ENCODE results near the gene TESK1.

Gene TESK1, protein sequence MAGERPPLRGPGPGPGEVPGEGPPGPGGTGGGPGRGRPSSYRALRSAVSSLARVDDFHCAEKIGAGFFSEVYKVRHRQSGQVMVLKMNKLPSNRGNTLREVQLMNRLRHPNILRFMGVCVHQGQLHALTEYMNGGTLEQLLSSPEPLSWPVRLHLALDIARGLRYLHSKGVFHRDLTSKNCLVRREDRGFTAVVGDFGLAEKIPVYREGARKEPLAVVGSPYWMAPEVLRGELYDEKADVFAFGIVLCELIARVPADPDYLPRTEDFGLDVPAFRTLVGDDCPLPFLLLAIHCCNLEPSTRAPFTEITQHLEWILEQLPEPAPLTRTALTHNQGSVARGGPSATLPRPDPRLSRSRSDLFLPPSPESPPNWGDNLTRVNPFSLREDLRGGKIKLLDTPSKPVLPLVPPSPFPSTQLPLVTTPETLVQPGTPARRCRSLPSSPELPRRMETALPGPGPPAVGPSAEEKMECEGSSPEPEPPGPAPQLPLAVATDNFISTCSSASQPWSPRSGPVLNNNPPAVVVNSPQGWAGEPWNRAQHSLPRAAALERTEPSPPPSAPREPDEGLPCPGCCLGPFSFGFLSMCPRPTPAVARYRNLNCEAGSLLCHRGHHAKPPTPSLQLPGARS

DNA sequence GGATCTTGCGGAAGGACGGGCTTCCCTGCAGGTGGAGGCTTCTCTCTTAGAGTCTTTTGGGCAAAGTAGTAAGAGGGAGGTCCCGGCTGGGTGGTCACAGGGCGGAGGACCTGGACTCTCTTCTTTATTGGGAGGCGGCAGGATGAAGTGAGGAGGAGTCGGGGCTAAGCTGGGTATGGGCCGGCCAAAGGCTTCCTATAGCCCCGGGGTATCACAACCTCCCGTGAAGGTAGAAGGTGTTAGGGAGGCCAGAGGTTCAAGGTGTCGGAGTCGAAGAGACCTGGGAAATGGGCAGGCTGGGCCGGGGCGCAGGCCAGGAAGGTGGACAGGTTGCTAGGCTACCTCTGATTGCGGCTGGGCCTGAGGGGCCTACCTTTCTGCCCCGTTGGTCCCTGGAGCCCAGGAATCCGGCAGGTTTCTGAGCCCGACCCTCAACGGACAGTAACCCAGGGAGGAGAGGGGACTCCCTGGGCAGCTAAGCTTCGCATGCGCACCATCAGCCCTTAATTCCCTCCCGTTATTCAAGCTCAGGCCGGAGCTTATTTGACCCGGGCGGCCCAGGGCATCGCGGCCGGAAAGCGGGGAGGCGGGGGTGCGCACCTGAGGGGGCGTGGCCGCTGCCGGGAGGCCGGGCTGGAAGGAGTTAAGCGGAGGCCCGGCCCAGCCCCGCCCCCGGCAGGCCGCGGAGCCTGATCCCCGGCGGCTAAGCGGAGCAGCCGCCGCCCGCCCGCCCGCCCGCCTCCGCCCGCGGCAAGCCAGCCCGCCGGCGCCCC, at the start of gene TESK1:
Gene TESK1, plus strand, starts transcription at position 685 of the 773 bp plus-strand sequence. CDS start 358 bp downstream, outside the sequence.
- H3K4me1 ChIP-seq (ENCODE audit: control insufficient read depth in 1 of 2, insufficient read depth in 1 of 2, low read depth in 1 of 2, low read length in 1 of 2): peaks cover 21 to 28% of the 10 kb centered on the region in 2 experiments
- TF ChIP-seq, protein P1, sequence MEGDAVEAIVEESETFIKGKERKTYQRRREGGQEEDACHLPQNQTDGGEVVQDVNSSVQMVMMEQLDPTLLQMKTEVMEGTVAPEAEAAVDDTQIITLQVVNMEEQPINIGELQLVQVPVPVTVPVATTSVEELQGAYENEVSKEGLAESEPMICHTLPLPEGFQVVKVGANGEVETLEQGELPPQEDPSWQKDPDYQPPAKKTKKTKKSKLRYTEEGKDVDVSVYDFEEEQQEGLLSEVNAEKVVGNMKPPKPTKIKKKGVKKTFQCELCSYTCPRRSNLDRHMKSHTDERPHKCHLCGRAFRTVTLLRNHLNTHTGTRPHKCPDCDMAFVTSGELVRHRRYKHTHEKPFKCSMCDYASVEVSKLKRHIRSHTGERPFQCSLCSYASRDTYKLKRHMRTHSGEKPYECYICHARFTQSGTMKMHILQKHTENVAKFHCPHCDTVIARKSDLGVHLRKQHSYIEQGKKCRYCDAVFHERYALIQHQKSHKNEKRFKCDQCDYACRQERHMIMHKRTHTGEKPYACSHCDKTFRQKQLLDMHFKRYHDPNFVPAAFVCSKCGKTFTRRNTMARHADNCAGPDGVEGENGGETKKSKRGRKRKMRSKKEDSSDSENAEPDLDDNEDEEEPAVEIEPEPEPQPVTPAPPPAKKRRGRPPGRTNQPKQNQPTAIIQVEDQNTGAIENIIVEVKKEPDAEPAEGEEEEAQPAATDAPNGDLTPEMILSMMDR (IDR thresholded peaks at IDR 0.05): no peak
- H3K4me3 ChIP-seq (ENCODE audit: low read depth in 1 of 2, low read length in 1 of 2): peak within 1 kb of the TSS; percentile 76 to 87
- no peaks in the 10 kb centered on the region for H3K27me3 ChIP-seq
- H3K36me3 ChIP-seq: peaks cover 18% of the 10 kb centered on the region
- H3K27ac ChIP-seq: peak within 1 kb of the TSS; percentile 84
- no peaks in the 10 kb centered on the region for H3K9me3 ChIP-seq

DNA sequence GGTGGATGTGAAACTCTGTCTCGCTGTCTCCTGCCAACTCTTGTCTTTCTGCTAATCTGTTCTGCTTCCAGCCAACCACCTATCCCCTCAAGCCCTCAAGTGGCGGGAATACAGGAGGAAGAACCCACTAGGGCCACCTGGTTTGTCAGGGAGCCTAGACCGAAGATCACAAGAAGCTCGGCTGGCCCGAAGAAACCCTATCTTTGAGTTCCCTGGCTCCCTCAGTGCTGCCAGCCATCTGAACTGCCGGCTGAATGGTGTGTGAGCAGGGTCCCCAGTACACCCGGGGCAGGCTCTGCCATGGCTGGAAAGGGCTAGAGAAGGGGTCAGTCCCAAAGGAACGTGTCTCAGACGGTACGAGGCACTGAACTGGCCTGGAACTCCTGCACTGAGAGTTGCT, 49.2 kb upstream of the TESK1 start:
- Histone ChIP-seq H3K4me3 (ENCODE audit: low read depth in 1 of 2, low read length in 1 of 2) (no peak overlapping the region), H3K27ac (no peak overlapping the region), H3K4me1 (ENCODE audit: control insufficient read depth in 1 of 2, insufficient read depth in 1 of 2, low read depth in 1 of 2, low read length in 1 of 2) (peaks cover 0 to 7% of the 10 kb centered on the region in 2 experiments), H3K27me3 (no peaks in the 10 kb centered on the region), H3K36me3 (no peaks in the 10 kb centered on the region), H3K9me3 (no peaks in the 10 kb centered on the region)
- TF ChIP-seq, protein P1 (IDR thresholded peaks at IDR 0.05): no peak

DNA sequence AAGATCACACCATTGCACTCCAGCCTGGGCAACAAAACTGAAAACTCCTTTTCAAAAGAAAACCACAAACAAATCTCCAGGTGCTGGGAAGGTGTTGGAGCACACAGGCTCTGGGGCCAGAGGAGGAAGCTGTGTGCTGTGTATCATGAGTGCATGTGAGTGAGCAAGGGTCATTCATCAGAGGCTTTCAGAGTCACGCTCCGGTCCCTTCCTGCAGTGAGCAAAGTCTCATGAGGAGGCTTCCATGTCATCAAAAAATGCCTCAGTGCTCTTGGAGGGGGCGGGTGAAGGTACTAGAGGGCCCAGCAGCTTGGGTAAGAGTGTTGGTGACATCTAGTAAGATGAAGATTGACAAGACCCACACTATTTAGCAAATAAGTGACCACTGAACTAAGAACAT, 48.3 kb upstream of the TESK1 start:
- no peaks in the 10 kb centered on the region for H3K36me3 ChIP-seq
- no peak overlapping the region for H3K4me3 ChIP-seq (ENCODE audit: low read depth in 1 of 2, low read length in 1 of 2)
- H3K4me1 ChIP-seq (ENCODE audit: control insufficient read depth in 1 of 2, insufficient read depth in 1 of 2, low read depth in 1 of 2, low read length in 1 of 2): peaks cover 0 to 7% of the 10 kb centered on the region in 2 experiments
- TF ChIP-seq, protein P1 (IDR thresholded peaks at IDR 0.05): no peak
- H3K27ac ChIP-seq: no peak overlapping the region
- H3K27me3 ChIP-seq: no peaks in the 10 kb centered on the region
- H3K9me3 ChIP-seq: no peaks in the 10 kb centered on the region

DNA sequence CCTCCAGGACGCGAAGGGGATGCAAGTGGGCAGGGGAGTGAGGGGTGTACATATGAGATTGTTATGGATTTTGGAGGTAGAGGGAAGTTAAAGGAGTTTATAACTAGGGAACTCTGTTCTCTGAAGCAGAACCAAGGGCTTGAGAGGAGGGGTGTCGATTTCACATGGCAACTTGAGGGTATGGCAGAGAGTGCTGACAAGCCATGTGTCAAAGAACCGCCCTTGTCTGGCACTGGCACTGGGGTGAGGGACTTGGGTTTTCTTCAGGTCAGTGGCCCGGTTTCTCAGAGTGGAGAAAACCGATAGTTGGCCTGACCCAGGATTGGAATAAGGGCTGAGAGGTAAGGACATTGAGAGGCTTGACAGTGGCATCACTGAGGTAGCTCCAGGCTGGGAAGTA, 47.7 kb upstream of the TESK1 start:
- Histone ChIP-seq H3K4me3 (ENCODE audit: low read depth in 1 of 2, low read length in 1 of 2) (no peak overlapping the region), H3K9me3 (no peaks in the 10 kb centered on the region), H3K4me1 (ENCODE audit: control insufficient read depth in 1 of 2, insufficient read depth in 1 of 2, low read depth in 1 of 2, low read length in 1 of 2) (peaks cover 0 to 7% of the 10 kb centered on the region in 2 experiments), H3K36me3 (no peaks in the 10 kb centered on the region), H3K27ac (no peak overlapping the region), H3K27me3 (no peaks in the 10 kb centered on the region)
- TF ChIP-seq, protein P1 (IDR thresholded peaks at IDR 0.05): no peak

DNA sequence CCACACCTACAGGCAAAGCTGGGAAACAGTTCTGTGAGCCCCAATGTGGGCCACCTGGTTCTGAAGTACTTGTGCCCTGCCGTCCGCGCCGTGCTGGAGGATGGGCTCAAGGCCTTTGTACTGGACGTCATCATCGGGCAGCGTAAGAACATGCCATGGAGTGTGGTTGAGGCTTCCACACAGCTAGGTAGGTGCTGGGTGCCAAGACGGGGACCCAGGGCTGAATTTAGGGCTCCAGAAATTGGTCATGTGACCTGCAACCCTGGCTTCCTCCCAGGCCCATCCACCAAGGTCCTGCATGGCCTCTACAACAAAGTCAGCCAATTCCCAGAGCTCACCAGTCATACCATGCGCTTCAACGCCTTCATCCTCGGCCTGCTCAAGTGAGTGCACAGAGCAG, 46.9 kb upstream of the TESK1 start:
- no peak overlapping the region for H3K27ac ChIP-seq
- TF ChIP-seq, protein P1 (IDR thresholded peaks at IDR 0.05): no peak
- peaks cover 0 to 7% of the 10 kb centered on the region in 2 experiments for H3K4me1 ChIP-seq (ENCODE audit: control insufficient read depth in 1 of 2, insufficient read depth in 1 of 2, low read depth in 1 of 2, low read length in 1 of 2)
- H3K27me3 ChIP-seq: no peaks in the 10 kb centered on the region
- no peak overlapping the region for H3K4me3 ChIP-seq (ENCODE audit: low read depth in 1 of 2, low read length in 1 of 2)
- no peaks in the 10 kb centered on the region for H3K9me3 ChIP-seq
- no peaks in the 10 kb centered on the region for H3K36me3 ChIP-seq
